T follicular helper cell (primary cell): Measurements from ENCODE around the gene RPS6KB2.
A peak's percentile ranks its signal among the peaks of the same experiment; 100 is the strongest.
"Not testable (repeated sequence)": the region's sequence is repeated elsewhere in the genome, so short reads cannot be mapped to it uniquely, and the experiment has no call there.

Source experiments
- DNase-seq: peaks from one replicate; pipeline ENCODE4 v3.0.0-alpha.2; 2020; ENCODE audit warnings: low read depth

The RPS6KB2 gene

GRCh38 chr11:67410984-67411784, 17.1 kb upstream of the RPS6KB2 start:
- DNase-seq: no peak

- no peak for DNase-seq
These were observed 16.5 kb upstream of the RPS6KB2 start for GRCh38 chr11:67411785-67412152.

- no peak for DNase-seq
These were observed 15.7 kb upstream of the RPS6KB2 start for GRCh38 chr11:67412495-67413179.

GRCh38 chr11:67413266-67413849, 14.9 kb upstream of the RPS6KB2 start:
- no peak for DNase-seq

- no peak for DNase-seq
These were observed 12.6 kb upstream of the RPS6KB2 start, which contains the start of gene CARNS1 for GRCh38 chr11:67415501-67416304. CARNS1 (plus strand) TSS chr11:67415678; CDS start chr11:67416200, 522 bp downstream.

- peak; percentile 84 for DNase-seq
These were observed 11.6 kb upstream of the RPS6KB2 start for GRCh38 chr11:67416416-67417335.

- DNase-seq: no peak
These were observed 10.9 kb upstream of the RPS6KB2 start for GRCh38 chr11:67417425-67417824.

GRCh38 chr11:67418476-67419281, 9.6 kb upstream of the RPS6KB2 start:
- DNase-seq: no peak

GRCh38 chr11:67419325-67420049, 8.8 kb upstream of the RPS6KB2 start:
- no peak for DNase-seq

- no peak for DNase-seq
These were observed 8.1 kb upstream of the RPS6KB2 start for GRCh38 chr11:67420147-67420645.

- peak; percentile 98 for DNase-seq
These were observed 7.5 kb upstream of the RPS6KB2 start for GRCh38 chr11:67420646-67421429.

GRCh38 chr11:67421430-67422031, 6.8 kb upstream of the RPS6KB2 start:
- DNase-seq: no peak

GRCh38 chr11:67422891-67423290, 5.4 kb upstream of the RPS6KB2 start:
- DNase-seq: no peak

- no peak for DNase-seq
These were observed 4.8 kb upstream of the RPS6KB2 start for GRCh38 chr11:67423466-67423865.

GRCh38 chr11:67423891-67424613, 4.2 kb upstream of the RPS6KB2 start:
- DNase-seq: no peak

- DNase-seq: not testable (repeated sequence)
These were observed 882 bp upstream of the RPS6KB2 start for GRCh38 chr11:67427364-67427859.

GRCh38 chr11:67429038-67429668, 859 bp downstream of the RPS6KB2 start:
- DNase-seq: no peak
